Astrocyte (in vitro differentiated cells and primary cell): Measurements from ENCODE around the gene MSI1.

ENCODE experiments used
- CTCF ChIP-seq: IDR thresholded peaks from 2 replicates; pipeline ENCODE4 v1.5.1; 2011; ENCODE audit warnings: low read depth, mild to moderate bottlenecking, inconsistent platforms, low read length, moderate library complexity; ENCODE audit not compliant: insufficient read depth
- EZH2 ChIP-seq: IDR thresholded peaks from 2 replicates; pipeline ENCODE4 v1.6.1; 2012; ENCODE audit warnings: mild to moderate bottlenecking, low read length, inconsistent platforms; ENCODE audit not compliant: insufficient read depth

GRCh38 chr12:120366341-120366705 is 2.6 kb downstream of the MSI1 start:
- TF ChIP-seq CTCF, result no peak
- no peak for TF ChIP-seq EZH2
